ENCODE data around the gene BRIX1.

DNA sequence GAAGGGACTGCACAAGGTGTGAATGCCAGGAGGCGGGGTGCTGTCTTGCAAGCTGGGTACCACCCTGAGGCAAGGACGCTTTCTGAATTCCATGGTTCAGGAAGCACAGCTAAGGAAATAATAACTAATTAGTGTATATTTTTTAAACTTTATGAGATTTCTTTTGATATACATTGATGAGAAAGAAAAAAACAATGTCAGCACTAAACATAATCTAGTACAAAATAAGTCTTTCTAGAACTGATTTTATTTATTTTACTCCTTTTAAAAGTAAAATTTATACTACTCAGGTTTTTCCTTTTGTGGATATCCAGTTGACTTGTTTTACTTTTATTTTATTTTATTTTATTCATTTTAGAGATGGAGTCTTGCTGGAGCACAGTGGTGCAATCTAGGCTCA lies 17.4 kb downstream of the BRIX1 start:
- TF ChIP-seq CTCF (IDR thresholded peaks at IDR 0.05 in 2 of 3, conservative IDR thresholded peaks at IDR 0.05 in 1 of 3; ENCODE audit: borderline replicate concordance in 1 of 3, insufficient read depth in 1 of 3, low read depth in 2 of 3, low read length in 2 of 3) (no peak), POLR2A (IDR thresholded peaks at IDR 0.05; ENCODE audit: borderline replicate concordance, extremely low read depth, insufficient read depth, insufficient read length) (no peak)

Data from HCT116 (cell line).